Neural cell (in vitro differentiated cells): ENCODE data around the gene MVD. TPM values are rescaled to one million over a fixed set of nuclear protein-coding genes. Genes with fewer than 3 reads are reported as not detected.

Experiments
- H2AFZ ChIP-seq: fragments of 200-600, 300-800 bp; sonication (generic), shearing (Covaris generic); 2 replicates; pipeline ENCODE4 v1.6.0; 2014; ENCODE audit warnings: low read depth, mild to moderate bottlenecking, antibody characterized with exemption, low read length, moderate library complexity
- H3F3A ChIP-seq: fragments of 200-600 bp; shearing (Covaris generic); 2 replicates; pipeline ENCODE4 v1.6.1; 2016; ENCODE audit warnings: mild to moderate bottlenecking, moderate library complexity, mixed read lengths, antibody characterized with exemption, low read length; ENCODE audit not compliant: insufficient read depth, poor library complexity, severe bottlenecking
- H3K27ac ChIP-seq: fragments of 200-600, 300-800 bp; sonication (generic), shearing (Covaris generic); 2 replicates; pipeline ENCODE4 v1.5.1; 2014; ENCODE audit warnings: mild to moderate bottlenecking, low read length, moderate library complexity
- H3K27me3 ChIP-seq: fragments of 300-800, 200-600 bp; sonication (generic), shearing (Covaris generic); 2 replicates; pipeline ENCODE4 v1.6.0; 2014; ENCODE audit warnings: mild to moderate bottlenecking, low read depth, low read length, moderate library complexity; ENCODE audit not compliant: insufficient read depth
- H3K36me3 ChIP-seq: fragments of 300-800, 200-600 bp; sonication (generic), shearing (Covaris generic); 2 replicates; pipeline ENCODE4 v1.5.1; 2014; ENCODE audit warnings: mild to moderate bottlenecking, antibody characterized with exemption, low read length, moderate library complexity; ENCODE audit not compliant: insufficient read depth
- H3K4me2 ChIP-seq: fragments of 300-800, 200-600 bp; sonication (generic), shearing (Covaris generic); 2 replicates; pipeline ENCODE4 v1.6.0; 2014; ENCODE audit warnings: mild to moderate bottlenecking, low read length
- H3K4me3 ChIP-seq: fragments of 300-800, 200-600 bp; sonication (generic), shearing (Covaris generic); 2 replicates; pipeline ENCODE4 v1.5.1; 2014; ENCODE audit warnings: mild to moderate bottlenecking, low read length, moderate library complexity
- H3K79me2 ChIP-seq: fragments of 200-600 bp; shearing (Covaris generic); replicated peaks from 2 replicates; pipeline ENCODE4 v1.6.0; 2014; ENCODE audit warnings: mild to moderate bottlenecking, low read length, moderate library complexity; ENCODE audit not compliant: insufficient read depth
- H3K9ac ChIP-seq: fragments of 300-800, 200-600 bp; sonication (generic), shearing (Covaris generic); 2 replicates; pipeline ENCODE4 v1.6.1; 2016; ENCODE audit warnings: mild to moderate bottlenecking, low read length, mixed read lengths
- H3K9me2 ChIP-seq: fragments of 200-600 bp; shearing (Covaris generic); 2 replicates; pipeline ENCODE4 v1.6.1; 2016; ENCODE audit warnings: mild to moderate bottlenecking, low read length, mixed read lengths; ENCODE audit not compliant: insufficient read depth
- H3K9me3 ChIP-seq: fragments of 200-600, 300-800 bp; sonication (generic), shearing (Covaris generic); 2 replicates; pipeline ENCODE4 v1.6.1; 2016; ENCODE audit warnings: mild to moderate bottlenecking, mixed run types, low read length, moderate library complexity, mixed read lengths
- H4K20me1 ChIP-seq: fragments of 200-600 bp; shearing (Covaris generic); 2 replicates; pipeline ENCODE4 v1.6.1; 2016; ENCODE audit warnings: mild to moderate bottlenecking, mixed run types; ENCODE audit not compliant: insufficient read depth
- CTCF ChIP-seq: fragments of 450-650 bp; IDR thresholded peaks from 2 replicates; pipeline ENCODE4 v1.5.1; 2014; ENCODE audit warnings: antibody characterized with exemption, mild to moderate bottlenecking, moderate library complexity; ENCODE audit not compliant: poor library complexity, severe bottlenecking
- EP300 ChIP-seq: fragments of 450-650 bp; conservative IDR thresholded peaks from 2 replicates; pipeline ENCODE4 v1.6.1; 2014; ENCODE audit warnings: antibody characterized with exemption, mild to moderate bottlenecking, moderate library complexity; ENCODE audit not compliant: poor library complexity, severe bottlenecking
- EZH2 ChIP-seq: fragments of 200-600, 300-800 bp; shearing (Covaris generic), sonication (generic); IDR thresholded peaks from 2 replicates; pipeline ENCODE4 v1.6.1; 2014; ENCODE audit warnings: antibody characterized with exemption, low read length, borderline replicate concordance, mild to moderate bottlenecking; ENCODE audit not compliant: insufficient read depth, poor library complexity, severe bottlenecking
- MXI1 ChIP-seq: fragments of 450-650 bp; conservative IDR thresholded peaks from 2 replicates; pipeline ENCODE4 v1.6.1; 2014; ENCODE audit warnings: antibody characterized with exemption, mild to moderate bottlenecking; ENCODE audit not compliant: poor library complexity, severe bottlenecking
- POLR2AphosphoS5 ChIP-seq: IDR thresholded peaks from 2 replicates; pipeline ENCODE4 v1.6.1; 2012
- RAD21 ChIP-seq: fragments of 450-650 bp; conservative IDR thresholded peaks from 2 replicates; pipeline ENCODE4 v1.6.1; 2014; ENCODE audit warnings: antibody characterized with exemption, mild to moderate bottlenecking, moderate library complexity
- REST ChIP-seq: IDR thresholded peaks from 2 replicates; pipeline ENCODE4 v1.6.1; 2012; ENCODE audit warnings: borderline replicate concordance
- SMC3 ChIP-seq: fragments of 450-650 bp; conservative IDR thresholded peaks from 2 replicates; pipeline ENCODE4 v1.6.1; 2014; ENCODE audit warnings: antibody characterized with exemption, mild to moderate bottlenecking, moderate library complexity; ENCODE audit not compliant: poor library complexity
- TAF1 ChIP-seq: IDR thresholded peaks from 2 replicates; pipeline ENCODE4 v1.6.1; 2012; ENCODE audit warnings: low read depth
- polyA plus RNA-seq: library from polyadenylated mRNA; depleted of rRNA; stranded (reverse); fragments of >200 nt; gene quantifications from 2 replicates; pipeline ENCODE4 v1.2.3, GENCODE V29; 2014

The MVD gene
- polyA plus RNA-seq, 1 donor from 2014 or later = 232 TPM

- H3K9ac ChIP-seq = no peak overlapping the region
- no peaks in the 10 kb centered on the region for H3K36me3 ChIP-seq
- no peaks in the 10 kb centered on the region for H3F3A ChIP-seq
- no peak overlapping the region for H3K4me2 ChIP-seq
- TF ChIP-seq RAD21 = no peak
- H4K20me1 ChIP-seq = no peaks in the 10 kb centered on the region
- no peaks in the 10 kb centered on the region for H3K27me3 ChIP-seq
- no peak overlapping the region for H3K27ac ChIP-seq
- H3K9me3 ChIP-seq = no peaks in the 10 kb centered on the region
- no peaks in the 10 kb centered on the region for H3K79me2 ChIP-seq
- no peak overlapping the region for H2AFZ ChIP-seq
- no peaks in the 10 kb centered on the region for H3K9me2 ChIP-seq
- H3K4me3 ChIP-seq = no peak overlapping the region
Measured at GRCh38 chr16:88642881-88643643, 19.8 kb downstream of the MVD start.

DNA sequence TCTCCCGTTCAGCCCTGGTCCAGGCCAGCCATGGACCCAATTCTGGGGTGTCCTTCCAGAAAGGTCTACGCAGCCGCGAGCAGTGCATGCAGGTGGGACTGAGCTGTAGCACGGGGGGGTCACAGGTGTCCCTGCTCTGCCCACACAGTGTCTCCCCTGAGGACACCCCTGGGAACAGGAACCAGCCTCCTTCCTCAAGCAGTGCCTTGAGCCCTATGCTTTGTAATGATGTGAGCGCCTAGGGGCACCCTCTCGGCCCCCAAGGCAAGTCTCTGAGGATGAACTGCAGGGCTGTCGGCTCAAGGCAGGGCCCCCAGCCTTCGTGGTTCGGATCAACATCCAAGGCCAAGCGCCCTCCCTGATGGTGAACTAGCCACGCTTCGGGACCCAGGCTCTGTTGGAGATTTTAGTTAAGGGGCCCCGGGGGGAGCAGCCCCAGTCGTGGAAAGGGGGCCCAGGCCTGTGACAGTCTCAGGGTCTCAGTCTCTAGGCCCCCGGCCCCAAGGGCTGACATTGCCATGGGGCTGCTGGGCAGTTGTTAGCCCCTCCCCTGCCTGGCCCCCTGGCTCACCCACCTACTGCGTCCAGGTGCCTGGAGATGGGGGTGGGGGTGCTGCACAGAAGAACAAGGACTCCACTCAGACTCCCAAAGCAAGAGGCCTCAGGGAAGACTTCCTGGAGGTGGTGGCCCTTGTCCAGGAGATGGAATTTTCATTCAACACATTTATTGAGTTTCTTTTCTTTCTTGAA, 22.2 kb downstream of the MVD start:
- TF ChIP-seq EP300 (no peak), TAF1 (no peak), REST (no peak), CTCF (no peak), SMC3 (no peak), POLR2AphosphoS5 (no peak), MXI1 (no peak), RAD21 (no peak), EZH2 (no peak)
- Histone ChIP-seq H3K4me3 (no peak overlapping the region), H3K4me2 (no peak overlapping the region), H3K9ac (no peak overlapping the region), H4K20me1 (no peaks in the 10 kb centered on the region), H3K27me3 (no peaks in the 10 kb centered on the region), H2AFZ (no peak overlapping the region), H3K36me3 (no peaks in the 10 kb centered on the region), H3F3A (no peaks in the 10 kb centered on the region), H3K9me2 (no peaks in the 10 kb centered on the region), H3K79me2 (no peaks in the 10 kb centered on the region), H3K27ac (no peak overlapping the region), H3K9me3 (no peaks in the 10 kb centered on the region)
